ENCODE measurements around the gene UNC79. TPM values are rescaled to one million over a fixed set of nuclear protein-coding genes. Genes with fewer than 3 reads are reported as not detected.

UNC79 gene
- total RNA-seq, 1 experiment from 2014 or later, result 0.07 TPM

GRCh38 chr14:93720076-93720815, 289.5 kb downstream of the UNC79 start:
- no peak overlapping the region for H3K4me2 ChIP-seq
- no peaks in the 10 kb centered on the region for H4K20me1 ChIP-seq (ENCODE audit: insufficient read depth)
- POLR2A ChIA-PET (ENCODE audit: unreplicated experiment), result no interaction called here
- H3K79me2 ChIP-seq (ENCODE audit: low read depth), result no peaks in the 10 kb centered on the region
- no peak overlapping the region for H2AFZ ChIP-seq
- H3K4me3 ChIP-seq, result no peak overlapping the region
- no peaks in the 10 kb centered on the region for H3F3A ChIP-seq (ENCODE audit: insufficient read depth, low read depth)
- H3K9me2 ChIP-seq (ENCODE audit: insufficient read depth), result no peaks in the 10 kb centered on the region
- TF ChIP-seq CTCF (conservative IDR thresholded peaks at IDR 0.05) (no peak), EZH2 (IDR thresholded peaks at IDR 0.05; ENCODE audit: low read depth) (no peak)
- no TSS peak for BruUV-seq (replicated peaks)
- intact Hi-C loops (cut with micrococcal nuclease; ENCODE audit: unreplicated experiment), result no loop called here
- no peak for DNase-seq
- no peak overlapping the region for H3K27ac ChIP-seq
- no peaks in the 10 kb centered on the region for H3K9me3 ChIP-seq (ENCODE audit: insufficient read depth, low read depth)
- H3K27me3 ChIP-seq (ENCODE audit: insufficient read depth, low read depth), result peaks cover 30% of the 10 kb centered on the region
- no peaks in the 10 kb centered on the region for H3K4me1 ChIP-seq (replicated peaks; ENCODE audit: insufficient read depth)
- H3K36me3 ChIP-seq (ENCODE audit: low read depth), result no peaks in the 10 kb centered on the region
- CTCF ChIA-PET, result no interaction called here

- no TSS peak for BruUV-seq (replicated peaks)
These were observed 290.3 kb downstream of the UNC79 start for GRCh38 chr14:93720981-93721483.

GRCh38 chr14:93723001-93723400, 292.3 kb downstream of the UNC79 start:
- no peak overlapping the region for H2AFZ ChIP-seq
- H3F3A ChIP-seq (ENCODE audit: insufficient read depth, low read depth), result no peaks in the 10 kb centered on the region
- no peaks in the 10 kb centered on the region for H3K9me2 ChIP-seq (ENCODE audit: insufficient read depth)
- no peaks in the 10 kb centered on the region for H3K79me2 ChIP-seq (ENCODE audit: low read depth)
- no peaks in the 10 kb centered on the region for H3K9me3 ChIP-seq (ENCODE audit: insufficient read depth, low read depth)
- H3K4me2 ChIP-seq, result no peak overlapping the region
- intact Hi-C loops (cut with micrococcal nuclease; ENCODE audit: unreplicated experiment), result no loop called here
- ChIA-PET CTCF (no interaction called here), POLR2A (ENCODE audit: unreplicated experiment) (no interaction called here)
- H3K4me3 ChIP-seq, result no peak overlapping the region
- DNase-seq, result no peak
- H4K20me1 ChIP-seq (ENCODE audit: insufficient read depth), result no peaks in the 10 kb centered on the region
- no peaks in the 10 kb centered on the region for H3K36me3 ChIP-seq (ENCODE audit: low read depth)
- H3K27me3 ChIP-seq (ENCODE audit: insufficient read depth, low read depth), result peaks cover 19% of the 10 kb centered on the region
- TF ChIP-seq EZH2 (IDR thresholded peaks at IDR 0.05; ENCODE audit: low read depth), result no peak
- no peak for TF ChIP-seq CTCF (conservative IDR thresholded peaks at IDR 0.05)
- no TSS peak for BruUV-seq (replicated peaks)
- H3K27ac ChIP-seq, result no peak overlapping the region
- no peaks in the 10 kb centered on the region for H3K4me1 ChIP-seq (replicated peaks; ENCODE audit: insufficient read depth)

More at GRCh38 chr14:93720981-93721483, 290.3 kb downstream of the UNC79 start:
- Histone ChIP-seq H3K9me2 (ENCODE audit: insufficient read depth) (no peaks in the 10 kb centered on the region), H3K4me2 (no peak overlapping the region), H3K4me1 (replicated peaks; ENCODE audit: insufficient read depth) (no peaks in the 10 kb centered on the region), H3K27me3 (ENCODE audit: insufficient read depth, low read depth) (peaks cover 33% of the 10 kb centered on the region), H3K9me3 (ENCODE audit: insufficient read depth, low read depth) (no peaks in the 10 kb centered on the region), H3K4me3 (no peak overlapping the region), H4K20me1 (ENCODE audit: insufficient read depth) (no peaks in the 10 kb centered on the region), H3K36me3 (ENCODE audit: low read depth) (no peaks in the 10 kb centered on the region), H3K27ac (no peak overlapping the region), H3K79me2 (ENCODE audit: low read depth) (no peaks in the 10 kb centered on the region), H3F3A (ENCODE audit: insufficient read depth, low read depth) (no peaks in the 10 kb centered on the region), H2AFZ (no peak overlapping the region)
- CTCF ChIA-PET, result no interaction called here
- POLR2A ChIA-PET (ENCODE audit: unreplicated experiment), result no interaction called here
- TF ChIP-seq EZH2 (IDR thresholded peaks at IDR 0.05; ENCODE audit: low read depth) (no peak), CTCF (conservative IDR thresholded peaks at IDR 0.05) (no peak)
- intact Hi-C loops (cut with micrococcal nuclease; ENCODE audit: unreplicated experiment), result no loop called here
- DNase-seq, result no peak

All from PC-9 (cell line).